ENCODE measurements around the gene LEKR1. TPM values are rescaled to one million over a fixed set of nuclear protein-coding genes. Genes with fewer than 3 reads are reported as not detected.
A peak's percentile ranks its signal among the peaks of the same experiment; 100 is the strongest.

LEKR1 gene
- total RNA-seq, 1 donor from 2014 or later, result 5.8 TPM

DNA sequence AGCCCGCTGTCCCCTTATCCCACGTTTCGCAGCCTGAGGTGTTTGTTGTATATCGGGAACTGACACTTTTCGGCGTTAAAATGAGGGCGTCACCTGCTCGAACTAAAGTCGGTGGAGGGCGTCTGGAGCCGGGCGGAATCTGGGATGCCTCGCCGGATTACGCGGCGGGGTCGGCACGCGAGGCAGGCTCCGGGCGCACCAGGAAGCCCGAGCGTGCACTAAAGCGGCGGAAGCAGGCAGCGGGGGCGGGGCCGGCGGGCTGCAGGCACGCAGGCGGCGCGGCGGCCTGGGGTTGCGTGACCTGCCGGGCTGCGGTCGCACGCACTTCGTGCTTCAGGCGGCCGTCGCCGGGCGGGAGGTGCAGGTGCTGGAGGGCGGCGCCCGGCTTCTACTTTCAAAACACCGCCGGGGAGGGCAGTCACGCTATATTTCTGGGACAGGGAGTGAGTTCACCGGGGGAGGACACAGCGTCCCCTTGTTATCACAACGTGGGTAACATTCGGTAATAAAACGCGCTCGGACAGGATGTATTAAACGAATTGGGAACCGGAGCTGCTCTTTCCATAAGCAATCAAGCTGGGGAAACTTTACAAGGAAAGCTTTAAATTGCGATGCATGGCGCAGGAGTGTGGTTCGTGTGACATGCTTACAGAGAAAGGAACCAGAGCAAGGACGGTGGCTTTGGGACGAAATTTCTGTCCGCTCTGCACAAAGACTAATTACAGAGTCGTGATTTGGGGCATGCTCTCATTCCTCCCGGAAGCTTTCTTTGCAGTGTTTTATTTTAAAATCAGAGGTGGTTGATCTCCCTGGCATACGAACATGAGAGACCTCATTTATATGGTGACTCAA is 9.1 kb upstream of the LEKR1 start:
- peak overlapping the region; percentile 65 for H3K4me3 ChIP-seq
- no peaks in the 10 kb centered on the region for H3K36me3 ChIP-seq
- peaks cover 30% of the 10 kb centered on the region for H3K4me1 ChIP-seq
- ATAC-seq, result peak; percentile 96 to 97
- H3K27me3 ChIP-seq (ENCODE audit: low read depth), result no peaks in the 10 kb centered on the region
- H3K27ac ChIP-seq, result peak overlapping the region; percentile 91
- intact Hi-C loops (cut with DNase I), result loop anchor here (10.0 kb wide), 1 partner anchor 132 kb away; no protein-coding TSS in a partner anchor
- peak; percentile 94 for DNase-seq
- TF ChIP-seq, protein P1, sequence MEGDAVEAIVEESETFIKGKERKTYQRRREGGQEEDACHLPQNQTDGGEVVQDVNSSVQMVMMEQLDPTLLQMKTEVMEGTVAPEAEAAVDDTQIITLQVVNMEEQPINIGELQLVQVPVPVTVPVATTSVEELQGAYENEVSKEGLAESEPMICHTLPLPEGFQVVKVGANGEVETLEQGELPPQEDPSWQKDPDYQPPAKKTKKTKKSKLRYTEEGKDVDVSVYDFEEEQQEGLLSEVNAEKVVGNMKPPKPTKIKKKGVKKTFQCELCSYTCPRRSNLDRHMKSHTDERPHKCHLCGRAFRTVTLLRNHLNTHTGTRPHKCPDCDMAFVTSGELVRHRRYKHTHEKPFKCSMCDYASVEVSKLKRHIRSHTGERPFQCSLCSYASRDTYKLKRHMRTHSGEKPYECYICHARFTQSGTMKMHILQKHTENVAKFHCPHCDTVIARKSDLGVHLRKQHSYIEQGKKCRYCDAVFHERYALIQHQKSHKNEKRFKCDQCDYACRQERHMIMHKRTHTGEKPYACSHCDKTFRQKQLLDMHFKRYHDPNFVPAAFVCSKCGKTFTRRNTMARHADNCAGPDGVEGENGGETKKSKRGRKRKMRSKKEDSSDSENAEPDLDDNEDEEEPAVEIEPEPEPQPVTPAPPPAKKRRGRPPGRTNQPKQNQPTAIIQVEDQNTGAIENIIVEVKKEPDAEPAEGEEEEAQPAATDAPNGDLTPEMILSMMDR (IDR thresholded peaks at IDR 0.05), result no peak
- H3K9me3 ChIP-seq, result no peaks in the 10 kb centered on the region

DNA sequence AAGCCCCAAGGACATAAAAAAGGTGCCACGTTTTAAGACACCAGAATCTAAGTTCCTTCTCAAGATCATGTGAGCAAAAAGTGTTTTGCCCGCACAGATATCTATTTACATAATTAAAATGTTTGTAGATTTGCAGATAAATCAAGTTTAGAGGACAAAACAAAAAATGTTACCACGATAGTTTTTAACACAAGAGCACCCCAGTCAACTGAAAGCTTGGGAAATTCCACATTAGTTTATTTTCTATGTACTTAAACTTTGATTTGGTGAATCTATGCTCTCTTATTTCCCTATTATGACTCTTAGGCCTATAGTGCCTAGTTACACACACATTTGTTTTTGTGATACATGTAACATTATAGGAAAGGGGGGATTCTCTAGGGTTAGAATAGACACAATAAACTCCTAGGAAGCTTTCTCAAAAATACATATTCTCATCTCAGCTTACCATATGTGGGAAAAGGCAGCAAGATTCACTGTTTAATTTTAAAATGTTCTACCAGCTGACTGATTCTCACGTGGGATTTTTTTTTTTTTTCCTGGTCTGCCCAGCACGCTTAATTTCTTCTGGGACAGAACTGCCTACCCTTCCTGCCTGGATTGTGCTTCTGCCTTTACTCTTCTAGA is 8.4 kb upstream of the LEKR1 start:
- Histone ChIP-seq H3K27ac (peak overlapping the region; percentile 91), H3K27me3 (ENCODE audit: low read depth) (no peaks in the 10 kb centered on the region), H3K9me3 (no peaks in the 10 kb centered on the region), H3K36me3 (no peaks in the 10 kb centered on the region), H3K4me3 (peak overlapping the region; percentile 65), H3K4me1 (peaks cover 23% of the 10 kb centered on the region)
- no peak for ATAC-seq
- DNase-seq, result no peak
- intact Hi-C loops (cut with DNase I), result loop anchor here (10.0 kb wide), 1 partner anchor 133 kb away; no protein-coding TSS in a partner anchor
- TF ChIP-seq, protein P1 (IDR thresholded peaks at IDR 0.05), result no peak

DNA sequence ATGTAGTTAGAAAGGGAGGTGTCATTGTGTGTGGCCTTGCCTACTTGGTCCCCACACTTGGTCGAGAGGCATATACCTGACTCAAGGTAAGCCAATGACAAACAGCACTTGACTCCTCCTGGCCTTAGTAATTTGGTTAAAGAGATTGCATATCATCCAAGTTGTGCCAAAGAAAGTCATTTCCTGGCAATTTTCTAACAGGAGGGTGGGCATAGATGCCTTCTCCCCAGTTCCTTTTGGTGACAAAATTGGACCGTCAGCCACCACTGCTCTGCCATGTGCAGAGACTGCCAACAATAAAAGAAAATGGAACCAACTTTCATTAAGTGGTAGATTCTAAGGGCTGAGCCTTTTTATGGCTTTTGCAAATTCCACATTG is 7.9 kb upstream of the LEKR1 start:
- Histone ChIP-seq H3K4me3 (no peak overlapping the region), H3K9me3 (no peaks in the 10 kb centered on the region), H3K36me3 (no peaks in the 10 kb centered on the region), H3K27ac (peak overlapping the region; percentile 91), H3K4me1 (peaks cover 20% of the 10 kb centered on the region), H3K27me3 (ENCODE audit: low read depth) (no peaks in the 10 kb centered on the region)
- ATAC-seq (no peak), DNase-seq (no peak)
- TF ChIP-seq, protein P1 (IDR thresholded peaks at IDR 0.05), result no peak
- intact Hi-C loops (cut with DNase I), result loop anchor here (10.0 kb wide), 1 partner anchor 133 kb away; no protein-coding TSS in a partner anchor

DNA sequence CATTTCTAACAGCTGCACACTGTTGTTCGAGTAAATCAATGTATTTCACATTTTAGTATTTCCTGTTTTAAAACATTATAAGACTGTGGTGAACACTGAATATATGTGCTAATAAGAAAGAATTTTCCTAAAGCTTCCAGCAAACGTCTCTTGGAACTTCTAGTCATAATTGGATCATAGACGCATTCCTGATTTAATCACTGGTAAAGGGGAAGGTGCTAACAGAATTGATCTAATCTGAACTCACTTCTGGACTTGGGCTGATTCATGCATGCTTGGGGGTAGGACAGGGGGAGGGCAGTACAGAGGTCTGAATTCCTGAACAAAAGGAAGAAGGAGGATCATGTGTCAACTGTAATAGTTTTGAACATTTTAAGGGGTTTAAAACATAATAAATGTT is 7.3 kb upstream of the LEKR1 start:
- Histone ChIP-seq H3K36me3 (no peaks in the 10 kb centered on the region), H3K4me3 (no peak overlapping the region), H3K27ac (no peak overlapping the region), H3K27me3 (ENCODE audit: low read depth) (no peaks in the 10 kb centered on the region), H3K9me3 (no peaks in the 10 kb centered on the region), H3K4me1 (peaks cover 20% of the 10 kb centered on the region)
- TF ChIP-seq, protein P1 (IDR thresholded peaks at IDR 0.05), result no peak
- DNase-seq (no peak), ATAC-seq (no peak)
- intact Hi-C loops (cut with DNase I), result loop anchor here (10.0 kb wide), 1 partner anchor 134 kb away; no protein-coding TSS in a partner anchor

DNA sequence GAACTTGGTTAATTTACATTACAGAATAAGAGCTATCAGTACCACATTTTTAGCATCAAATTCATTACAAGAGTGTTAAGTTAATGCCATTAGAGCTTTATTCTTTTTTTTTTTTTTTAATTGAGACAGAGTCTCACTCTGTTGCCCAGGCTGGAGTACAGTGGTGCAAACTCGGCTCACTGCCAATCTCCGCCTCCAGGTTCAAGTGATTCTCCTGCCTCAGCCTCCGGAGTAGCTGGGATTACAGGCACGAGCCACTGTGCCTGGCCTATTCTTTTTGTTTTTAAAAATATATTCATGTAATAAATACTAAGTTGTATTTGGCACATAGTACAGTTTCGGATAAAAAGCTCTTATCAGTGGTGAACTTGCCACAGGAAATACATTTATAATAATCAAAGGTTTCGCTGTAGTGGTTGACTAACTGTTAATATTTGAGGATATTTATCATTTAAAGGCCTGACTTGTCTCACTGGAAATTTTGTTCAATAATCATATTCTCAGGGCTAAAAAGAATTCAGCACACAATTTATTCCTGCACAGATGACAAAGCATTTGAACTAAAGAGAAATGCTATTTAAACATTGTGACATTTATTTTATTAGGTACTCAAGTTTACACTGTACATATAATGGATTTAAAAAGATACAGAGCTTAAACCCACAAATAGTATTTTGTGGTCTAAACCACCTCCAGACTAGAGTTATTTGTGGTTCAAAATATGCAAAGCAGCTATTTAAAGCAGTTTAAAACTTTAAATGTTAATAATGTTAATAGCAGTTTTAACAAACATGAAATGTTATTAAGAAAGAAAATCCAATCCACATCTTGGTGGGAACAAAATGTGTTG is 6.1 kb upstream of the LEKR1 start:
- DNase-seq (no peak), ATAC-seq (no peak)
- TF ChIP-seq, protein P1 (IDR thresholded peaks at IDR 0.05), result no peak
- intact Hi-C loops (cut with DNase I), result loop anchor here (10.0 kb wide), 1 partner anchor 135 kb away; no protein-coding TSS in a partner anchor
- no peak overlapping the region for H3K27ac ChIP-seq
- peaks cover 20% of the 10 kb centered on the region for H3K4me1 ChIP-seq
- no peak overlapping the region for H3K4me3 ChIP-seq
- H3K9me3 ChIP-seq, result no peaks in the 10 kb centered on the region
- no peaks in the 10 kb centered on the region for H3K36me3 ChIP-seq
- no peaks in the 10 kb centered on the region for H3K27me3 ChIP-seq (ENCODE audit: low read depth)

Data from lower lobe of right lung (tissue), 2 donors.